Measurements from ENCODE around the gene CPLANE2. TPM values are rescaled to one million over a fixed set of nuclear protein-coding genes. Genes with fewer than 3 reads are reported as not detected.

The CPLANE2 gene
- total and polyA plus RNA-seq, 2 of the 4 experiments (the other 2 are of a cell fraction): 3.2 to 5.8 TPM

DNA sequence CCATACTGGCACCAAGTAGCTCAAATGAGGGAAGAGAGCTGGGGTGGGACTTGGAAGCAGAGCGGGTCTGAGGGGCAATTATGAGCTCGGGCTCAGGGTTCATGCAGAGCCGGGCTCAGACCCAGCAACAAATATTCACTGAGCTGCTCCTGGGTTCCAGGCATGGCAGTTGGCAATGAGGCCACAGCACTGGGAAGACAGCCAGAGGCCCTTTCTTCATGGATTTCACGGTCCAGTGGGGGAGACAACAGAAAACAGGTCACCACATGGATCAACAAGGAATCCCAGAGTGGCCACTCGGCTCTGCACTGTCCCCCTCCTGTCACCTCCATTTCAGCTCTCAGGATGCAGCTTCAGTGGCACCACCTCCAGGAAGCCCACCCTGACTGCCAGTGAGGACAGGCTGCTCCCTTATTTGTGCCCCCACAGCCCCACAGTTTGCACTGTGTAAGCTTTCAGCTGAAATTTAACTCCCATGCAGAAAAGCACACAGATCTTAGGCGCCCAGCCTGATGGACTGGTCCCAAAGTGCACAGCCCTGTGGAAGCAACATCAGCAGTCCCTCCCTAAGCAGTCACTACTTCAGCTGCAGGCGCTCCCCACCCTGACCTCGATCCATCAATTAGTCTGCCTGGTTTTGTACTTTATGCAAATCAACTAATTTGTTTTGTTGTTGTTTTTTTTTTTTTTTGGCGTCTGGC, 46.9 kb downstream of the CPLANE2 start:
- no peak overlapping the region for H4K5ac ChIP-seq (ENCODE audit: low read depth, low read length)
- CTCF ChIA-PET: interaction anchor here (0.7 to 2.5 kb wide), 2 partner anchors 11 to 108 kb away, joined by 3 to 13 read pairs; no protein-coding TSS in a partner anchor
- H2AK5ac ChIP-seq (ENCODE audit: low read depth, low read length): 0 out of 2 replicates have a peak overlapping the region, but pooled peaks have one; percentile 9
- no peaks in the 10 kb centered on the region for H3K9me1 ChIP-seq (ENCODE audit: insufficient read depth, low read length)
- no peaks in the 10 kb centered on the region for H3K36me3 ChIP-seq (ENCODE audit: control insufficient read depth, insufficient read depth, low read length)
- intact Hi-C loops (cut with micrococcal nuclease): loop anchor here (5.0 kb wide), 1 partner anchor 172 kb away; no protein-coding TSS in a partner anchor
- no peak overlapping the region for H3K9ac ChIP-seq (ENCODE audit: low read depth, low read length)
- H3K4ac ChIP-seq (ENCODE audit: low read depth, low read length): no peak overlapping the region
- no peaks in the 10 kb centered on the region for H4K20me1 ChIP-seq (ENCODE audit: insufficient read depth, low read length)
- dilution Hi-C loops (cut with HindIII; ENCODE audit: low sequenced_read_pairs, unreplicated experiment): no loop called here
- no peaks in the 10 kb centered on the region for H3K79me1 ChIP-seq (ENCODE audit: low read depth in 1 of 2, low read length in 2 of 2)
- H3K27ac ChIP-seq (ENCODE audit: insufficient read depth, low read length): no peak overlapping the region
- no peak overlapping the region for H2BK5ac ChIP-seq (ENCODE audit: low read depth, low read length, poor library complexity, severe bottlenecking)
- BruUV-seq (replicated peaks): no TSS peak
- no peak overlapping the region for H2BK120ac ChIP-seq (ENCODE audit: low read depth, low read length)
- peaks cover 4% of the 10 kb centered on the region for H3K4me1 ChIP-seq (ENCODE audit: control insufficient read depth, insufficient read depth, low read length)
- ATAC-seq (ENCODE audit: low read depth) (no peak), DNase-seq (no peak)
- in situ Hi-C loops (cut with MboI; ENCODE audit: low sequenced_read_pairs): loop anchor here (25.0 kb wide), 1 partner anchor 403 kb away; no protein-coding TSS in a partner anchor
- POLR2A ChIA-PET (ENCODE audit: unreplicated experiment): interaction anchor here (0.5 kb wide), 1 partner anchor 393 kb away, joined by 3 read pairs; no protein-coding TSS in a partner anchor
- no peak overlapping the region for H2BK20ac ChIP-seq (ENCODE audit: low read depth, low read length)
- no peak overlapping the region for H4K91ac ChIP-seq (ENCODE audit: insufficient read depth, low read depth, low read length)
- no peaks in the 10 kb centered on the region for H3K27me3 ChIP-seq (ENCODE audit: control insufficient read depth, insufficient read depth, low read length)
- H3K4me3 ChIP-seq (ENCODE audit: insufficient read depth, low read depth, low read length): no peak overlapping the region
- WGBS, 2 experiments (ENCODE audit: extremely low coverage in 2 of 2, insufficient read length in 1 of 2): 51% methylated on average over 4 of the region's 9 CpGs; no CpG with 5 or more reads in 1 of the 2 experiments
- no peak overlapping the region for H3K4me2 ChIP-seq (ENCODE audit: low read depth, low read length)
- H3K14ac ChIP-seq (replicated peaks; ENCODE audit: low read depth, low read length): no peak overlapping the region
- H3K18ac ChIP-seq (ENCODE audit: low read depth, low read length): no peak overlapping the region
- H2AFZ ChIP-seq (replicated peaks; ENCODE audit: low read length, poor library complexity): no peak overlapping the region
- TF ChIP-seq POLR2A (IDR thresholded peaks at IDR 0.05; ENCODE audit: low read depth, low read length): no peak
- TF ChIP-seq MAZ (IDR thresholded peaks at IDR 0.05; ENCODE audit: borderline replicate concordance, low read depth, low read length): no peak
- TF ChIP-seq RFX5 (IDR thresholded peaks at IDR 0.05; ENCODE audit: low read depth, low read length): no peak
- no peak for TF ChIP-seq CHD1 (IDR thresholded peaks at IDR 0.05; ENCODE audit: low read depth, low read length)
- TF ChIP-seq CEBPB (IDR thresholded peaks at IDR 0.05; ENCODE audit: low read depth, low read length): no peak
- TF ChIP-seq SMC3 (IDR thresholded peaks at IDR 0.05; ENCODE audit: low read depth, low read length): no peak
- no peak for TF ChIP-seq FOS (IDR thresholded peaks at IDR 0.05; ENCODE audit: low read depth, low read length)
- TF ChIP-seq, protein P1, sequence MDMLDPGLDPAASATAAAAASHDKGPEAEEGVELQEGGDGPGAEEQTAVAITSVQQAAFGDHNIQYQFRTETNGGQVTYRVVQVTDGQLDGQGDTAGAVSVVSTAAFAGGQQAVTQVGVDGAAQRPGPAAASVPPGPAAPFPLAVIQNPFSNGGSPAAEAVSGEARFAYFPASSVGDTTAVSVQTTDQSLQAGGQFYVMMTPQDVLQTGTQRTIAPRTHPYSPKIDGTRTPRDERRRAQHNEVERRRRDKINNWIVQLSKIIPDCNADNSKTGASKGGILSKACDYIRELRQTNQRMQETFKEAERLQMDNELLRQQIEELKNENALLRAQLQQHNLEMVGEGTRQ (IDR thresholded peaks at IDR 0.05; ENCODE audit: low read depth, low read length): no peak
- TF ChIP-seq RAD21 (IDR thresholded peaks at IDR 0.05; ENCODE audit: low read length): no peak
- H3K56ac ChIP-seq (ENCODE audit: extremely low read depth, insufficient read depth, low read length): no peak overlapping the region
- no peaks in the 10 kb centered on the region for H3K9me3 ChIP-seq (ENCODE audit: control insufficient read depth, insufficient read depth, low read length)
- peak overlapping the region; percentile 91 for H2AK9ac ChIP-seq (replicated peaks; ENCODE audit: low read depth, low read length, poor library complexity)
- no peak overlapping the region for H2BK15ac ChIP-seq (ENCODE audit: low read depth, low read length)
- H4K8ac ChIP-seq (ENCODE audit: low read depth in 2 of 2, low read length in 2 of 2): no peak overlapping the region
- H3K23ac ChIP-seq (ENCODE audit: low read depth, low read length): no peak overlapping the region

All from IMR-90 (cell line).